Suprapubic skin (tissue), 4 donors: Measurements from ENCODE around the gene WHAMM. TPM values are rescaled to one million over a fixed set of nuclear protein-coding genes. Genes with fewer than 3 reads are reported as not detected.

Experiments used
- DNase-seq, 2 donors: peaks; one replicate each; pipeline ENCODE4 v3.0.0-alpha.2; 2019; ENCODE audit warnings: low spot score in 2 of 2
- H3K27ac ChIP-seq: fragments of 200-600 bp; sonication (generic); one replicate; pipeline ENCODE4 v1.5.1; 2019
- H3K27me3 ChIP-seq: fragments of 200-600 bp; sonication (generic); one replicate; pipeline ENCODE4 v1.5.1; 2019
- H3K36me3 ChIP-seq: fragments of 200-600 bp; sonication (generic); one replicate; pipeline ENCODE4 v1.5.1; 2019
- H3K4me1 ChIP-seq: fragments of 200-600 bp; sonication (generic); one replicate; pipeline ENCODE4 v1.5.1; 2019
- H3K4me3 ChIP-seq: fragments of 200-600 bp; sonication (generic); one replicate; pipeline ENCODE4 v1.5.1; 2019; ENCODE audit warnings: mild to moderate bottlenecking
- H3K9me3 ChIP-seq: fragments of 200-600 bp; sonication (generic); one replicate; pipeline ENCODE4 v1.5.1; 2019
- EP300 ChIP-seq: sonication (generic); formaldehyde crosslinking; IDR thresholded peaks from one replicate; pipeline ENCODE4 v1.6.1; 2017; ENCODE audit warnings: antibody characterized with exemption
- POLR2A ChIP-seq, 2 donors: fragments of 450-650 bp; IDR thresholded peaks; one replicate each; pipeline ENCODE4 v1.6.1; 2017; ENCODE audit warnings: antibody characterized with exemption in 2 of 2, mild to moderate bottlenecking in 2 of 2, moderate library complexity in 2 of 2
- POLR2AphosphoS5 ChIP-seq, 3 donors: sonication (generic); formaldehyde crosslinking; IDR thresholded peaks; one replicate each; pipeline ENCODE4 v1.6.1; 2017; ENCODE audit warnings: antibody characterized with exemption in 3 of 3
- WGBS: methylation state at CpG from one replicate; pipeline ENCODE4 v1.1.5; 2018; 5-methylcytosine and 5-hydroxymethylcytosine counted together
- total RNA-seq, 4 donors: library from RNA; depleted of rRNA; stranded (reverse); fragments of >200 nt; gene quantifications; one replicate each; pipeline ENCODE4 v1.1.0, GENCODE V29; 2016
- TF ChIP-seq, protein P1 (sequence below), 2 donors: fragments of 200-600 bp in 1 of 2; fragments of 450-650 bp in 1 of 2; sonication (generic) in 1 of 2; IDR thresholded peaks; one replicate each; pipeline ENCODE4 v1.5.1; 2016 to 2019; ENCODE audit warnings: antibody characterized with exemption in 2 of 2, mild to moderate bottlenecking in 1 of 2, moderate library complexity in 1 of 2

WHAMM gene
- total RNA-seq, 4 donors from 2014 or later = 8.1 to 15.9 (median 10.4) TPM

DNA sequence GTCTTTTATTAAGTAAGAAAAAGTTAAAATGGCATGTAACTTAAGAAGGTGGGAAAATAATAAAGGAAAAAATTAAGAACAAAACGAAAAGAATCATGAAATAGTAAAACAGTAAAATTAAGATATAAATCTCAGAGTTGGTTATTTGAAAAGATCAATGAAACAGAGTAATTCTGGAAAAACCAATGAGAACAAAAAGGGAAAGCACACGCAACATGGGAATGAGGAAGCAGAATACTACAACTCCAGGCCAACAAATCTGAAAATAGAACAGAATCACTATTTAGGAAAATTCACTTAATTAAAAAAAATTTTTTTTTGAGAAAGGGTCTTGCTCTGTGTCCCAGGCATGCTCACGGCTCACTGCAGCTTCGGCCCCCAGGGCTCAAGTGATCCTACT is 30.7 kb downstream of the WHAMM start:
- WGBS = 94% methylated on average over 4 of the region's 4 CpGs
- Histone ChIP-seq H3K4me3 (no peak overlapping the region), H3K27ac (no peak overlapping the region), H3K36me3 (peaks cover 31% of the 10 kb centered on the region), H3K27me3 (no peaks in the 10 kb centered on the region), H3K9me3 (no peaks in the 10 kb centered on the region), H3K4me1 (peaks cover 4% of the 10 kb centered on the region)
- no peak for DNase-seq
- no peak for TF ChIP-seq EP300
- no peak for TF ChIP-seq POLR2AphosphoS5 (IDR thresholded peaks at IDR 0.05)

GRCh38 chr15:82843566-82843965 is 34.1 kb downstream of the WHAMM start:
- TF ChIP-seq, protein P1, sequence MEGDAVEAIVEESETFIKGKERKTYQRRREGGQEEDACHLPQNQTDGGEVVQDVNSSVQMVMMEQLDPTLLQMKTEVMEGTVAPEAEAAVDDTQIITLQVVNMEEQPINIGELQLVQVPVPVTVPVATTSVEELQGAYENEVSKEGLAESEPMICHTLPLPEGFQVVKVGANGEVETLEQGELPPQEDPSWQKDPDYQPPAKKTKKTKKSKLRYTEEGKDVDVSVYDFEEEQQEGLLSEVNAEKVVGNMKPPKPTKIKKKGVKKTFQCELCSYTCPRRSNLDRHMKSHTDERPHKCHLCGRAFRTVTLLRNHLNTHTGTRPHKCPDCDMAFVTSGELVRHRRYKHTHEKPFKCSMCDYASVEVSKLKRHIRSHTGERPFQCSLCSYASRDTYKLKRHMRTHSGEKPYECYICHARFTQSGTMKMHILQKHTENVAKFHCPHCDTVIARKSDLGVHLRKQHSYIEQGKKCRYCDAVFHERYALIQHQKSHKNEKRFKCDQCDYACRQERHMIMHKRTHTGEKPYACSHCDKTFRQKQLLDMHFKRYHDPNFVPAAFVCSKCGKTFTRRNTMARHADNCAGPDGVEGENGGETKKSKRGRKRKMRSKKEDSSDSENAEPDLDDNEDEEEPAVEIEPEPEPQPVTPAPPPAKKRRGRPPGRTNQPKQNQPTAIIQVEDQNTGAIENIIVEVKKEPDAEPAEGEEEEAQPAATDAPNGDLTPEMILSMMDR (IDR thresholded peaks at IDR 0.05) = no peak
- TF ChIP-seq POLR2AphosphoS5 (IDR thresholded peaks at IDR 0.05) (no peak), POLR2A (IDR thresholded peaks at IDR 0.05) (no peak), EP300 (no peak)
- Histone ChIP-seq H3K4me3 (no peak overlapping the region), H3K4me1 (peaks cover 6% of the 10 kb centered on the region), H3K9me3 (no peaks in the 10 kb centered on the region), H3K27ac (no peak overlapping the region), H3K27me3 (no peaks in the 10 kb centered on the region), H3K36me3 (no peaks in the 10 kb centered on the region)
- DNase-seq = no peak
- WGBS = 91% methylated on average over 3 of the region's 3 CpGs

- no peak overlapping the region for H3K27ac ChIP-seq
- no peak overlapping the region for H3K4me3 ChIP-seq
- H3K9me3 ChIP-seq = no peaks in the 10 kb centered on the region
- peaks cover 20% of the 10 kb centered on the region for H3K4me1 ChIP-seq
- H3K27me3 ChIP-seq = no peaks in the 10 kb centered on the region
- TF ChIP-seq POLR2A (IDR thresholded peaks at IDR 0.05) (no peak), EP300 (no peak), POLR2AphosphoS5 (IDR thresholded peaks at IDR 0.05) (no peak)
- TF ChIP-seq, protein P1 (IDR thresholded peaks at IDR 0.05) = no peak
- WGBS = 74% methylated on average over 7 of the region's 7 CpGs
- H3K36me3 ChIP-seq = no peaks in the 10 kb centered on the region
- DNase-seq = no peak
Measured at GRCh38 chr15:82845686-82846085, 36.3 kb downstream of the WHAMM start.

- H3K4me1 ChIP-seq = peaks cover 20% of the 10 kb centered on the region
- WGBS = 50% methylated on average over 4 of the region's 4 CpGs
- DNase-seq = no peak
- no peaks in the 10 kb centered on the region for H3K36me3 ChIP-seq
- no peaks in the 10 kb centered on the region for H3K27me3 ChIP-seq
- TF ChIP-seq, protein P1 (IDR thresholded peaks at IDR 0.05) = no peak
- TF ChIP-seq EP300 (no peak), POLR2A (IDR thresholded peaks at IDR 0.05) (no peak), POLR2AphosphoS5 (IDR thresholded peaks at IDR 0.05) (no peak)
- H3K27ac ChIP-seq = no peak overlapping the region
- H3K4me3 ChIP-seq = no peak overlapping the region
- no peaks in the 10 kb centered on the region for H3K9me3 ChIP-seq
Measured at GRCh38 chr15:82846621-82847020, 37.2 kb downstream of the WHAMM start.

DNA sequence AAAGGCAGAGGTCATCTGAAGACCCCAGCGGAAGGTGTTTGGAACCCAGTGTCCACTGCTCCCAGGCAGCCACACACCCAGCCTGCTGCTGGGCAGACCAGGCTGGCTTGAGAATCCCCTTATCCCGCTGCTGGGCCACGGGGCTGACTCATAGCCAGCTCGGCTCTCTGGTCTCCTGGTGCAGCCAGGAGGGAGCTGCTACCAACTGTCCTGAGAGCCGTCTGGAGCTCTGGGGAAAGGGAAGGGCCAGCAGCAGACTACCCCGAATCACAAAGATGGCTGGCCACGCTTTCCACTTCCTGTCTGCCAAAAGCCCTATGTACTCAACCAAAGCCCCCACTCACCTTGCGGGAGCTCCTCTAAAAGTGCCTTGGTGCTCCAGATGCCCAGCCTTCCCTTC is 38.3 kb downstream of the WHAMM start:
- Histone ChIP-seq H3K27ac (peak overlapping the region; percentile 17), H3K27me3 (no peaks in the 10 kb centered on the region), H3K9me3 (no peaks in the 10 kb centered on the region), H3K36me3 (no peaks in the 10 kb centered on the region), H3K4me3 (no peak overlapping the region), H3K4me1 (peaks cover 20% of the 10 kb centered on the region)
- 61% methylated on average over 5 of the region's 8 CpGs for WGBS
- TF ChIP-seq POLR2A (IDR thresholded peaks at IDR 0.05) (no peak), POLR2AphosphoS5 (IDR thresholded peaks at IDR 0.05) (no peak), EP300 (no peak)
- TF ChIP-seq, protein P1 (IDR thresholded peaks at IDR 0.05) = no peak
- DNase-seq = no peak
